Measurements from ENCODE around the gene SGMS1. TPM values are rescaled to one million over a fixed set of nuclear protein-coding genes. Genes with fewer than 3 reads are reported as not detected.

SGMS1 gene
- total and polyA plus RNA-seq, 2 donors (not counting 3 experiments of a cell fraction or from before 2014, with no cell fraction given) = 9.7 to 23.7 TPM

DNA sequence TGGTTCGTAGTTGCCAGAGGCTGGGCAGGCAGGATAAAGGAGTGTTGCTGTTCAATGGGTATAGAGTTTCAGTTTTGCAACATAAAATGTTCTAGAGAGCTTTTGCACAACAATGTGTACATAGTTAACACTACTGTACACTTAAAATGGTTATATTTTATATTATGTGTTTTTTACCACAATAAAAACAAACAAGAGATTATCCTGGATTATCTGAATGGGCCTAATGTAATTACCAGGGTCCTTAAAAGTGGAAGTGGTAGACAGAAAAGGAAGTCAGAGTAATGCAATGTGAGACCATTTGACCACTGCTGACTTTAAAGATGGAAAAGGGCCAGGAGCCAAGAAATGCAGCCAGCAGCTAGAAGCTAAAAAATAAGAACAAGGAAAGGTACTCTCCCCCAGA lies 159.7 kb downstream of the SGMS1 start:
- no peaks in the 10 kb centered on the region for H3K27me3 ChIP-seq (ENCODE audit: control insufficient read depth in 2 of 2, insufficient read depth in 2 of 2, low read length in 2 of 2)
- dilution Hi-C loops (cut with MboI; ENCODE audit: extremely low pct_ligation_motif_present, low sequenced_read_pairs) (no loop called here), intact Hi-C loops (cut with micrococcal nuclease) (no loop called here)
- H3K9me3 ChIP-seq (replicated peaks; ENCODE audit: control insufficient read depth, insufficient read depth, low read length) = no peaks in the 10 kb centered on the region
- DNase-seq (ENCODE audit: low read depth, low spot score) (no peak), FAIRE-seq (no peak)
- no peaks in the 10 kb centered on the region for H4K20me1 ChIP-seq (replicated peaks; ENCODE audit: control insufficient read depth, extremely low read depth, insufficient read depth, low read length)
- H3K4me2 ChIP-seq (ENCODE audit: insufficient read depth, low read length) = no peak overlapping the region
- no peak overlapping the region for H3K27ac ChIP-seq (ENCODE audit: insufficient read depth, low read depth, low read length)
- H3K4me1 ChIP-seq (ENCODE audit: control insufficient read depth, extremely low read depth, insufficient read depth, low read length) = no peaks in the 10 kb centered on the region
- BruUV-seq (replicated peaks) = no TSS peak
- no peaks in the 10 kb centered on the region for H3K79me2 ChIP-seq (ENCODE audit: control insufficient read depth, insufficient read depth, low read length)
- H3K36me3 ChIP-seq (ENCODE audit: control insufficient read depth in 2 of 2, extremely low read depth in 1 of 2, insufficient read depth in 2 of 2, low read length in 2 of 2) = peaks cover 0 to 2% of the 10 kb centered on the region in 2 experiments
- TF ChIP-seq, protein P1, sequence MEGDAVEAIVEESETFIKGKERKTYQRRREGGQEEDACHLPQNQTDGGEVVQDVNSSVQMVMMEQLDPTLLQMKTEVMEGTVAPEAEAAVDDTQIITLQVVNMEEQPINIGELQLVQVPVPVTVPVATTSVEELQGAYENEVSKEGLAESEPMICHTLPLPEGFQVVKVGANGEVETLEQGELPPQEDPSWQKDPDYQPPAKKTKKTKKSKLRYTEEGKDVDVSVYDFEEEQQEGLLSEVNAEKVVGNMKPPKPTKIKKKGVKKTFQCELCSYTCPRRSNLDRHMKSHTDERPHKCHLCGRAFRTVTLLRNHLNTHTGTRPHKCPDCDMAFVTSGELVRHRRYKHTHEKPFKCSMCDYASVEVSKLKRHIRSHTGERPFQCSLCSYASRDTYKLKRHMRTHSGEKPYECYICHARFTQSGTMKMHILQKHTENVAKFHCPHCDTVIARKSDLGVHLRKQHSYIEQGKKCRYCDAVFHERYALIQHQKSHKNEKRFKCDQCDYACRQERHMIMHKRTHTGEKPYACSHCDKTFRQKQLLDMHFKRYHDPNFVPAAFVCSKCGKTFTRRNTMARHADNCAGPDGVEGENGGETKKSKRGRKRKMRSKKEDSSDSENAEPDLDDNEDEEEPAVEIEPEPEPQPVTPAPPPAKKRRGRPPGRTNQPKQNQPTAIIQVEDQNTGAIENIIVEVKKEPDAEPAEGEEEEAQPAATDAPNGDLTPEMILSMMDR (IDR thresholded peaks at IDR 0.05; ENCODE audit: extremely low read depth in 1 of 2, insufficient read depth in 1 of 2, low read depth in 1 of 2, low read length in 2 of 2) = no peak
- no peak for TF ChIP-seq POLR2AphosphoS5 (IDR thresholded peaks at IDR 0.05; ENCODE audit: insufficient read depth, low read depth, low read length)
- TF ChIP-seq, protein P2, sequence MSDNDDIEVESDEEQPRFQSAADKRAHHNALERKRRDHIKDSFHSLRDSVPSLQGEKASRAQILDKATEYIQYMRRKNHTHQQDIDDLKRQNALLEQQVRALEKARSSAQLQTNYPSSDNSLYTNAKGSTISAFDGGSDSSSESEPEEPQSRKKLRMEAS (IDR thresholded peaks at IDR 0.05; ENCODE audit: insufficient read depth, insufficient read length) = no peak
- no peak for TF ChIP-seq POLR2A (IDR thresholded peaks at IDR 0.05; ENCODE audit: low read depth, low read length)
- TF ChIP-seq JUN (IDR thresholded peaks at IDR 0.05; ENCODE audit: borderline replicate concordance, insufficient read depth, insufficient read length, low read depth) = no peak
- TF ChIP-seq GATA2 (IDR thresholded peaks at IDR 0.05; ENCODE audit: insufficient read depth, insufficient read length, low read depth, low read length) = no peak
- no peak for TF ChIP-seq EZH2 (IDR thresholded peaks at IDR 0.05; ENCODE audit: borderline replicate concordance, low read depth, low read length, severe bottlenecking)
- TF ChIP-seq FOS (IDR thresholded peaks at IDR 0.05; ENCODE audit: borderline replicate concordance, insufficient read depth, low read length) = no peak
- no peak for TF ChIP-seq MYC (IDR thresholded peaks at IDR 0.05; ENCODE audit: low read depth, low read length)
- POLR2A ChIA-PET = no interaction called here
- no peak overlapping the region for H3K4me3 ChIP-seq (replicated peaks in 1 of 3; ENCODE audit: insufficient read depth in 1 of 3, low read depth in 1 of 3, low read length in 3 of 3)
- no peak overlapping the region for H3K9ac ChIP-seq (replicated peaks; ENCODE audit: extremely low read depth, insufficient read depth, low read length)
- no peaks in the 10 kb centered on the region for H3K9me1 ChIP-seq (replicated peaks; ENCODE audit: control insufficient read depth, extremely low read depth, insufficient read depth, low read length)
- CTCF ChIA-PET = interaction anchor here (1.2 kb wide), 1 partner anchor 10 kb away, joined by 3 read pairs; no protein-coding TSS in a partner anchor
- H2AFZ ChIP-seq (ENCODE audit: low read depth, low read length) = no peak overlapping the region

Measured in endothelial cell of umbilical vein (primary cell).